Measurements from ENCODE around the gene FAM186B.
A peak's percentile ranks its signal among the peaks of the same experiment; 100 is the strongest.
"Not testable (repeated sequence)": the region's sequence is repeated elsewhere in the genome, so short reads cannot be mapped to it uniquely, and the experiment has no call there.

The FAM186B gene

DNA sequence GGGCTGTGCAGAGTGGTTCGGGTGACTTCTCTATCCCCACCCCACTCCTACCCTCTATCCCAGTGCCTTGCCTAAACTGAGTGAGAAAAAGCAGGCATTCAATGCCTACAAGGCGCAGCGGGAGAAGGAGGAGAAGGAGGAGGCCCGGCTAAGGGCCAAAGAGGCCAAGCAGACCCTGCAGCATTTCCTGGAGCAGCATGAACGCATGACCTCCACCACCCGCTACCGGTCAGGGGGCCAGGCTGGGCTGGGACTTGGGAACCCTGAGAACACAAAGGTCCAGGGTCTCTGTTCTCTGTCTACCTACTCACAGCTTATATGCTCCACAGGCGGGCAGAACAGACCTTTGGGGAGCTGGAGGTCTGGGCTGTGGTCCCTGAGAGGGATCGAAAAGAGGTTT, 29.6 kb upstream of the FAM186B start:
- no peak for DNase-seq

GRCh38 chr12:49633703-49634345, 28.4 kb upstream of the FAM186B start:
- DNase-seq, result no peak

- no peak for DNase-seq
Measured at GRCh38 chr12:49632986-49633702, 27.7 kb upstream of the FAM186B start.

GRCh38 chr12:49632401-49632800, 27.0 kb upstream of the FAM186B start:
- DNase-seq, result no peak

GRCh38 chr12:49631336-49631907, 26.0 kb upstream of the FAM186B start:
- no peak for DNase-seq

DNA sequence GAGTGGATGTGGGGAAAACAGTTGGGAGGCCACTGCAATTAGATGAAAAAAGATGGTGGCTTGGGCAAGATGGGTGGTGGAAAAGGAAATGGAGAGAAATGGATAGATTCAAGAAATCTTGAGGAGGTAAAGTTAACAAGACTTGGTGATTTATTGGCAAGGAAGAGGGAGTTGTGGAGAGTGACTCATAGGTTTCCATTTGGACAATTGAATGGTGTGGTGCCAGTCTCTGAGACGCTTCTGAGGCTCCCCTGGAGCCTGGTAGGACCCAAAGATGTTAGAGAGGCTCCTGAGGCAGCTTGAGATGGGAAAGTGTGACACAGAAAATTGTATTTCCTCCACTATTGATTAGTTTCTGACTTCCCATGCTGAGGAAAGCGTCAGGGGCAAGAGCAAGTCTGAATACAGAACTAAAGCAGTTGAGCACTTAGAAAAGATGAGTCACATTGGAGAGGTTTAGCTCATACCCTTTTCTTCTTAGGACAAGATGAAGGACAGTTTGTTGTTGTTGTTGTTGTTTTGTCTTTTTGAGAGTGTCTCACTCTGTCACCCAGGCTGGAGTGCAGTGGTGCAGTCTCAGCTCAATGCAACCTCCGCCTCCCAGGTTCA, 22.4 kb upstream of the FAM186B start:
- DNase-seq, result no peak

GRCh38 chr12:49626836-49627235, 21.4 kb upstream of the FAM186B start:
- no peak for DNase-seq

GRCh38 chr12:49626169-49626835, 20.9 kb upstream of the FAM186B start:
- no peak for DNase-seq

DNA sequence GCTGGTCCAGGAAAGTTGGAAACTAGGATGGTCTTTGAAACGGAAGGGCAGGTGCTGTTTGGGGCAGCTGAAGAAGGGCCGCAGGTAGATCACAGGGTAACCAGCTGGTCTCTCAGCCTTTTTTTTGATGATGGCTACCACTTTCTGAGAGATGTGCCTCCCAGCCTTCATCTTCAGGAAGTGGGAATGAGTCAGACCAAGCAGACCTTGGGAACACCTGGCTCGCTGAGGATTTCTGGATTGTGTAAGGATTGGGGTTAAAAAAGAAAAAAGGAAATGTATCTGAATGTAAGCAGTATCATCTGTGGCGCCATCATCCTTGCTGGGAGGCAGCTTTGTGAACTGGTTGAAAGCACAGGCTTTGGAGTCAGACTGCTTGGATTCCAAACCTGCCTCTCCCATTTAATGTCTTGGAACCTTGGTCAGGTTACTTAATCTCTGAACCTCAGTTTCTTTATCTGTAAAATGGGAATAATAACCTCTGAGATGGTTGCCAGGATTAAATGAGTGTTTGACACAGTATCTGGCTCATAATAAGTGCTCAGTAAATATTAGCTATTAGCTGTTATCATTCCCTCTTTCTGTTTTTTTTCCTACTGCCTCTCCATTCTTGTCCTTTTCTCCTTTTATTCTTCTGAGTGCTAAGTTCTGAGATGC, 19.6 kb upstream of the FAM186B start:
- DNase-seq, result no peak

GRCh38 chr12:49623142-49623904, 17.9 kb upstream of the FAM186B start, which contains the start of gene PRPF40B:
Gene PRPF40B (plus strand): TSS chr12:49623561. CDS start chr12:49623591, 30 bp downstream.
- peak; percentile 93 for DNase-seq

- peak; percentile 74 for DNase-seq
Measured at GRCh38 chr12:49622501-49623141, 17.2 kb upstream of the FAM186B start.

DNA sequence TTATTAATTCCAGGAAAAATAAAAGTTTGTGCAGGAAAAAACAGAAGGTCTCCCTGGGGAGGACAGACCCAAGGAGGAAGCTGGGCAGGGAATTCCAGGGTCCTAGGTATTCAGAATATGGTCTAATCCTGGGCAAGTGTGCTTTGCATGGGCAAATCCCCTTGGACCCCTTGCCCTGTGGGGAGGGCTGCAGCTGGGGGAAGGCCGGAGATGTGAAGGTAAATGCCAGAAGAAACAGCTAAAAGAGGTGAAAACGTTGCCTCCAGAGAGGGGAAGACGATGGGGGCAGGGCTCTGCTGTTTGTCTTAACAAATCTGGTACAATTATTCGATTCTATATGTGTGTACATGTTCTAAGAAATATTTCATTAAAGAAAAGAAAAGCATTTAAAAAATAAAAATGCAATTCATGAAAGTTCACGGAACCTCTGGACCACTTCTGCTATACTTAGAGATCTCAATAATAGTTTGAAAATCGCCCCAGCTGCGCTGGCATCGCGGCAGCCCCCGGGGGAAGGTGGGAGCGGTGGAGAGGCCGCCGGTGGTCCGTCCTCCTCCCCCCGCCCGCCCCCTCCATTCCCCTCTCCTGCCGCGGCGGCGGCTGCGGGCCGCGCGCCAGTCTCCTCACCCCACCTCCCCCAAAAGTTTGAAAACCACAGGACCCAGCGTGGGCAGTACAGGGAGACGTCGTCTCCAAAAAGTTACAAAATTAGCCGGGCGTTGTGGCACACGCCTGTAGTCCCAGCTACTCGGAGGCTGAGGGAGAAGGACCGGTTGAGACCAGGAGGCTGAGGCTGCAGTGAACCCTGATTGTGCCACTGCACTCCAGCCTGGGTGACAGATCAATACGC, 16.4 kb upstream of the FAM186B start:
- no peak for DNase-seq

- no peak for DNase-seq
Measured at GRCh38 chr12:49619286-49619685, 13.8 kb upstream of the FAM186B start.

GRCh38 chr12:49618576-49618975, 13.1 kb upstream of the FAM186B start:
- DNase-seq, result no peak

- no peak for DNase-seq
Measured at GRCh38 chr12:49616533-49617219, 11.2 kb upstream of the FAM186B start.

DNA sequence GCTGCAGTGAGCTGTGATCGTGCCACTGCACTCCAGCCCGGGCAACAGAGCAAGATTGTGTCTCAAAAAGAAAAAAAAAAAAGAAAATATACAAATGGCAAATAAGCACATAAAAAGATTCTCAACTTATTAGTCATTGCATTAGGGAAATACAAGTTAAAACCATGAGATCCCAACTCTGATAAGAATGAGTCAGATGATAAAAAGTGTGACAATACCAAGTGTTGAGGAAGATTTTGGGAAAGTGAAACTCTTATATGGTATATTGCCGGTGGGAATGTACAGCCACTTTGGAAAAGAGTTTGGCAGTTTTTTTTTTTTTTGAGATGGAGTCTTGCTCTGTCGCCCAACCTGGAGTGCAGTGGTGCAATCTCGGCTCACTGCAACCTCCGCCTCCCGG, 10.3 kb upstream of the FAM186B start:
- no peak for DNase-seq

- DNase-seq, result no peak
Measured at GRCh38 chr12:49612210-49612609, 6.8 kb upstream of the FAM186B start.

GRCh38 chr12:49610785-49611184, 5.3 kb upstream of the FAM186B start:
- DNase-seq, result not testable (repeated sequence)

- DNase-seq, result peak; percentile 47
Measured at GRCh38 chr12:49609875-49610154, 4.4 kb upstream of the FAM186B start.
